HepG2 (cell line): ENCODE measurements around the gene WNT5A. TPM values are rescaled to one million over a fixed set of nuclear protein-coding genes. Genes with fewer than 3 reads are reported as not detected.

Source experiments
- ATAC-seq: fragments of 200-7000 bp; cut with Tn5 transposase; 3 replicates; pipeline ENCODE4 v1.9.1; 2020; ENCODE audit warnings: mild to moderate bottlenecking, moderate library complexity
- BruUV-seq: library from RNA; stranded (reverse); fragments of 400-500 nt; replicated peaks from 2 replicates; lab custom pipeline; 2021; lab: Mats Ljungman, UMichigan
- CTCF ChIA-PET: fragments of 300-600 bp; formaldehyde crosslinking; extraction: SDS; loops from one replicate; lab custom pipeline; 2021; ENCODE audit warnings: low total read pairs, inconsistent platforms, low intra/inter-chr PET ratio; lab: Yijun Ruan, JAX
- POLR2A ChIA-PET: fragments of 350-600 bp; sonication (Branson Sonifier 250); formaldehyde crosslinking; loops from one replicate; lab custom pipeline; 2020; ENCODE audit warnings: antibody characterized with exemption, inconsistent platforms; lab: Yijun Ruan, JAX
- DNase-seq: peaks from one replicate; pipeline ENCODE4 v3.0.0-alpha.2; 2015; ENCODE audit warnings: low spot score
- FAIRE-seq: peaks from 3 replicates; lab custom pipeline; 2011; peaks lifted over from hg19 to GRCh38; lab: Jason Lieb, UNC
- H2AFZ ChIP-seq: one replicate; pipeline ENCODE4 v1.6.1; 2011; ENCODE audit warnings: low read length, inconsistent platforms
- H3K27ac ChIP-seq: fragments of 300-600 bp; 3 replicates; pipeline ENCODE4 v1.8.0; 2011; ENCODE audit warnings: mixed run types, mild to moderate bottlenecking, mixed read lengths, low read length, inconsistent platforms; ENCODE audit not compliant: insufficient read depth; ENCODE audit errors: extremely low read length
- H3K27me3 ChIP-seq, 2 experiments: fragments of 200-600 bp in 1 of 2; 2 replicates in 1 of 2; 3 replicates in 1 of 2; pipeline versions ENCODE4 v1.6.0 to v1.8.0; 2011; ENCODE audit warnings: low read length in 2 of 2, mild to moderate bottlenecking in 2 of 2, moderate library complexity in 2 of 2, inconsistent platforms in 1 of 2; ENCODE audit not compliant: insufficient read depth in 2 of 2, control insufficient read depth in 1 of 2
- H3K36me3 ChIP-seq, 2 experiments: fragments of 200-600 bp in 1 of 2; replicated peaks in 1 of 2; 2 replicates in 1 of 2; 3 replicates in 1 of 2; pipeline versions ENCODE4 v1.5.1 to v1.8.0; 2011; ENCODE audit warnings: low read length in 2 of 2, inconsistent platforms in 1 of 2; ENCODE audit not compliant: insufficient read depth in 2 of 2, control insufficient read depth in 1 of 2
- H3K4me1 ChIP-seq: 2 replicates; pipeline ENCODE4 v1.5.1; 2012; ENCODE audit warnings: low read length, inconsistent platforms; ENCODE audit not compliant: insufficient read depth
- H3K4me2 ChIP-seq: 2 replicates; pipeline ENCODE4 v1.6.0; 2011; ENCODE audit warnings: low read depth, low read length, inconsistent platforms
- H3K4me3 ChIP-seq, 3 experiments: fragments of 200-600 bp in 1 of 3; sonication (generic), shearing (Covaris generic) in 1 of 3; replicated peaks in 1 of 3; 2 replicates each; pipeline ENCODE4 v1.5.1; 2011 to 2016; ENCODE audit warnings: low read length in 3 of 3, inconsistent platforms in 2 of 3, low read depth in 2 of 3, mild to moderate bottlenecking in 2 of 3, control low read depth in 1 of 3, mixed read lengths in 1 of 3; ENCODE audit not compliant: insufficient read depth in 1 of 3
- H3K79me2 ChIP-seq: one replicate; pipeline ENCODE4 v1.6.1; 2011; ENCODE audit warnings: low read length, inconsistent platforms; ENCODE audit not compliant: insufficient read depth
- H3K9ac ChIP-seq: 2 replicates; pipeline ENCODE4 v1.6.0; 2011; ENCODE audit warnings: mild to moderate bottlenecking, low read depth, low read length, inconsistent platforms; ENCODE audit not compliant: insufficient read depth
- H3K9me3 ChIP-seq: 2 replicates; pipeline ENCODE4 v1.5.1; 2012; ENCODE audit warnings: mild to moderate bottlenecking, low read length
- H4K20me1 ChIP-seq: 2 replicates; pipeline ENCODE4 v1.6.0; 2011; ENCODE audit warnings: inconsistent platforms, mild to moderate bottlenecking, low read length, moderate library complexity; ENCODE audit not compliant: insufficient read depth
- ASH2L ChIP-seq: fragments of 300-600, 200-600 bp; sonication (generic); IDR thresholded peaks from 2 replicates; pipeline ENCODE4 v1.7.0; 2017; ENCODE audit warnings: low read depth, mild to moderate bottlenecking, moderate library complexity, mixed read lengths, low read length; ENCODE audit not compliant: insufficient read length
- JARID2 ChIP-seq: sonication (generic); formaldehyde crosslinking; IDR thresholded peaks from 2 replicates; pipeline ENCODE4 v1.8.1; 2023; ENCODE audit warnings: missing genetic modification reagents, inconsistent platforms; ENCODE audit not compliant: insufficient replicate concordance
- POLR2G ChIP-seq: fragments of 200-400 bp; formaldehyde crosslinking; IDR thresholded peaks from 2 replicates; pipeline ENCODE4 v1.6.1; 2018; ENCODE audit warnings: mild to moderate bottlenecking, low read depth, low read length, moderate library complexity
- SALL1 ChIP-seq: sonication (generic); formaldehyde crosslinking; IDR thresholded peaks from 2 replicates; pipeline ENCODE4 v1.8.0; 2022; ENCODE audit warnings: mild to moderate bottlenecking, missing genetic modification reagents
- SAP130 ChIP-seq: IDR thresholded peaks from 2 replicates; pipeline ENCODE4 v1.6.1; 2016; ENCODE audit warnings: low read depth
- TCF7L2 ChIP-seq: IDR thresholded peaks from 2 replicates; pipeline ENCODE4 v1.6.1; 2011; ENCODE audit warnings: mild to moderate bottlenecking, low read depth, low read length, moderate library complexity
- ZBTB21 ChIP-seq: sonication (generic); formaldehyde crosslinking; IDR thresholded peaks from 2 replicates; pipeline ENCODE4 v1.4.0; 2020; ENCODE audit warnings: missing genetic modification reagents
- ZFP41 ChIP-seq: sonication (generic); formaldehyde crosslinking; IDR thresholded peaks from 2 replicates; pipeline ENCODE4 v1.4.0; 2020; ENCODE audit warnings: mild to moderate bottlenecking, missing genetic modification reagents, borderline replicate concordance
- ZFP62 ChIP-seq: sonication (generic); formaldehyde crosslinking; IDR thresholded peaks from 2 replicates; pipeline ENCODE4 v1.4.0; 2020; ENCODE audit warnings: missing genetic modification reagents
- ZNF232 ChIP-seq: sonication (generic); formaldehyde crosslinking; IDR thresholded peaks from 2 replicates; pipeline ENCODE4 v1.4.0; 2020; ENCODE audit warnings: missing genetic modification reagents, borderline replicate concordance
- ZNF234 ChIP-seq: sonication (generic); formaldehyde crosslinking; conservative IDR thresholded peaks from 2 replicates; pipeline ENCODE4 v1.5.1; 2020; ENCODE audit warnings: mild to moderate bottlenecking, missing genetic modification reagents
- ZNF282 ChIP-seq: fragments of 450-650 bp; IDR thresholded peaks from 2 replicates; pipeline ENCODE4 v1.6.1; 2018; ENCODE audit not compliant: partially characterized antibody
- ZNF709 ChIP-seq: sonication (generic); formaldehyde crosslinking; IDR thresholded peaks from 2 replicates; pipeline ENCODE4 v1.5.0; 2020; ENCODE audit warnings: mild to moderate bottlenecking, missing genetic modification reagents
- WGBS: methylation state at CpG from one replicate; pipeline ENCODE4 v1.1.6; 2017; ENCODE audit warnings: low lambda C conversion rate; 5-methylcytosine and 5-hydroxymethylcytosine counted together
- in situ Hi-C: cut with HindIII; loops from 2 replicates; pipeline ENCODE4 v1.10.0; 2017; ENCODE audit warnings: low pct_unique_long_range_greater_than_20kb; ENCODE audit not compliant: extremely low pct_ligation_motif_present
- intact Hi-C: fragments of 100-400 bp; cut with micrococcal nuclease; formaldehyde crosslinking; loops from one replicate; pipeline ENCODE4 v1.10.0; 2022; ENCODE audit not compliant: unreplicated experiment
- polyA plus RNA-seq, 8 experiments: library from polyadenylated mRNA; depleted of rRNA in 3 of 8; stranded (reverse) in 7 of 8; unstranded in 1 of 8; fragments of >200 nt; fragmentation: Illumina TruSeq in 4 of 8; extraction: Trizol in 4 of 8; gene quantifications; 2 replicates each; pipeline versions ENCODE4 v1.2.1 to v1.2.3, GENCODE V29; 2011 to 2016; ENCODE audit warnings: low read depth in 4 of 8, missing spikeins in 1 of 8, mixed read lengths in 1 of 8; ENCODE audit not compliant: insufficient read depth in 1 of 8
- total RNA-seq, 5 experiments: library from RNA; depleted of rRNA; stranded (reverse); fragments of >200 nt; fragmentation: Illumina TruSeq; extraction: Trizol; gene quantifications; 2 replicates each; pipeline ENCODE4 v1.2.3, GENCODE V29; 2016; ENCODE audit warnings: low read depth in 1 of 5
- TF ChIP-seq, protein P1 (sequence below), 2 experiments: IDR thresholded peaks; 2 replicates each; pipeline ENCODE4 v1.6.1; 2011 to 2012; ENCODE audit warnings: low read length in 2 of 2, borderline replicate concordance in 1 of 2, low read depth in 1 of 2, mild to moderate bottlenecking in 1 of 2, moderate library complexity in 1 of 2
- TF ChIP-seq, protein P2 (sequence below): sonication (generic); formaldehyde crosslinking; IDR thresholded peaks from 2 replicates; pipeline ENCODE4 v1.8.1; 2023; ENCODE audit warnings: missing genetic modification reagents, mild to moderate bottlenecking, borderline replicate concordance
- TF ChIP-seq, protein P3 (sequence below): sonication (generic); formaldehyde crosslinking; IDR thresholded peaks from 2 replicates; pipeline ENCODE4 v1.4.0; 2020; ENCODE audit warnings: missing genetic modification reagents

Gene WNT5A
- total and polyA plus RNA-seq, 2 of the 13 experiments (the other 11 are each of a cell fraction or from before 2014, with no cell fraction given), result not detected

DNA sequence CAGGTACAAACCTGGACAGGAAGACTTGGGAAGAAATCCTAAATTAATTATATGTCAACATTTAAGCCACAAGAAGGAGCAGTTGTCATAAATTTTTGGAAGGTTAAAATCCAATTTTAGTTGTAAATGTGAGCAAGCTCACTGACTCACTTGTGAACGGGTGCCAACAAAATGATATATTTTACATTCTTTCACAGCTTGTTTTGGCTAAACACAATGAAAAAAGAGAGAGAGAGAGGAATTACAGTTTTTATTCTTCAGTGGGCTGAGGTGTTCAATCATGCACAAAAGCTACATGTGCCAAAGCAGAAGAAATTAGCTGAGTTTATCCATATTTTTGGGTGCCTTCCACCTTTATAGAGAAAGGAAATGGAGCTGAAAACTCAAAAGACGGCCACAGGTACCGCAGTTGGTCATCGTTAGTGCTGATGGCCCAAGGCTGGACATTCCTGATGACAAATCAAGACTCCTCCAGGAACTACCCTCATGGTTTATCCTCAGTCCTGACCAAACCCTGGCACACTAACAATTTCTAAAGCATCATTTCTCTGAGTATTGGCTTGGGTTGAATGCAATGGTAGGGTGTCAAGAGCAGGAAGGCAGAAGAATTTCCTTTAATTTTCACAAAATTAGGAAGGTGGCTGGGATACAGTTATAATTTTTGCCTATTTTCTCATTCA, 37.6 kb upstream of the WNT5A start (continued):
- TF ChIP-seq, protein P1, sequence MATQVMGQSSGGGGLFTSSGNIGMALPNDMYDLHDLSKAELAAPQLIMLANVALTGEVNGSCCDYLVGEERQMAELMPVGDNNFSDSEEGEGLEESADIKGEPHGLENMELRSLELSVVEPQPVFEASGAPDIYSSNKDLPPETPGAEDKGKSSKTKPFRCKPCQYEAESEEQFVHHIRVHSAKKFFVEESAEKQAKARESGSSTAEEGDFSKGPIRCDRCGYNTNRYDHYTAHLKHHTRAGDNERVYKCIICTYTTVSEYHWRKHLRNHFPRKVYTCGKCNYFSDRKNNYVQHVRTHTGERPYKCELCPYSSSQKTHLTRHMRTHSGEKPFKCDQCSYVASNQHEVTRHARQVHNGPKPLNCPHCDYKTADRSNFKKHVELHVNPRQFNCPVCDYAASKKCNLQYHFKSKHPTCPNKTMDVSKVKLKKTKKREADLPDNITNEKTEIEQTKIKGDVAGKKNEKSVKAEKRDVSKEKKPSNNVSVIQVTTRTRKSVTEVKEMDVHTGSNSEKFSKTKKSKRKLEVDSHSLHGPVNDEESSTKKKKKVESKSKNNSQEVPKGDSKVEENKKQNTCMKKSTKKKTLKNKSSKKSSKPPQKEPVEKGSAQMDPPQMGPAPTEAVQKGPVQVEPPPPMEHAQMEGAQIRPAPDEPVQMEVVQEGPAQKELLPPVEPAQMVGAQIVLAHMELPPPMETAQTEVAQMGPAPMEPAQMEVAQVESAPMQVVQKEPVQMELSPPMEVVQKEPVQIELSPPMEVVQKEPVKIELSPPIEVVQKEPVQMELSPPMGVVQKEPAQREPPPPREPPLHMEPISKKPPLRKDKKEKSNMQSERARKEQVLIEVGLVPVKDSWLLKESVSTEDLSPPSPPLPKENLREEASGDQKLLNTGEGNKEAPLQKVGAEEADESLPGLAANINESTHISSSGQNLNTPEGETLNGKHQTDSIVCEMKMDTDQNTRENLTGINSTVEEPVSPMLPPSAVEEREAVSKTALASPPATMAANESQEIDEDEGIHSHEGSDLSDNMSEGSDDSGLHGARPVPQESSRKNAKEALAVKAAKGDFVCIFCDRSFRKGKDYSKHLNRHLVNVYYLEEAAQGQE (IDR thresholded peaks at IDR 0.05; ENCODE audit: borderline replicate concordance in 1 of 2, low read depth in 1 of 2, low read length in 2 of 2), result no peak
- TF ChIP-seq, protein P2, sequence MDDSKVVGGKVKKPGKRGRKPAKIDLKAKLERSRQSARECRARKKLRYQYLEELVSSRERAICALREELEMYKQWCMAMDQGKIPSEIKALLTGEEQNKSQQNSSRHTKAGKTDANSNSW, result no peak
- TF ChIP-seq ASH2L (no peak), JARID2 (CRISPR knock-in tag) (no peak), ZNF709 (CRISPR knock-in tag) (no peak), POLR2G (no peak), TCF7L2 (no peak)

DNA sequence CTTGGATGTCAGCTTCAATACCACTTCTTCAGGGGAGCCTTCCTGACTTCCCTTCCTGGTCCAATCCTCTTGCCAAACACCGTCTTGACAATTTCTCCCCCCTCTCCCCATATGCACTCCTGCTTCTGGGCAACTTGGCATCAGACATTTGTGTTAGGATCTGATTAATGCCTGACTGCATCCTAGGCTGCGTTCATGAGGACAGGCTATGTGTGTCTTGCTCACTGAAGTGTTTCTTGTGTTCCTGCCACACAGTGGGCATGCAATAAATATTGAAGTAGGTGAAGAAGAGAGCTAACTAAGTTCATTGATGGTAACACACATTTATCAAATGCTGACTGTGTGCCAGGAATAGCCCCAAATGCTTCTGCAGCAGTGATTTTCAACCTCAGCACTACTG, 36.4 kb upstream of the WNT5A start:
- no peak for FAIRE-seq
- CTCF ChIA-PET, result no interaction called here
- intact Hi-C loops, result no loop called here

More for the DNA sequence above, 36.4 kb upstream of the WNT5A start:
- peaks cover 14% of the 10 kb centered on the region for H3K4me1 ChIP-seq
- no peaks in the 10 kb centered on the region for H3K9me3 ChIP-seq
- no peak overlapping the region for H3K9ac ChIP-seq
- H3K27me3 ChIP-seq, result no peaks in the 10 kb centered on the region
- DNase-seq (no peak), ATAC-seq (no peak)
- TF ChIP-seq ZBTB21 (CRISPR knock-in tag) (no peak), ZNF282 (no peak), SAP130 (CRISPR knock-in tag) (no peak), ZFP41 (CRISPR knock-in tag) (no peak), ZNF234 (CRISPR knock-in tag) (no peak), ZNF232 (CRISPR knock-in tag) (no peak), ZFP62 (CRISPR knock-in tag) (no peak), SALL1 (CRISPR knock-in tag) (no peak)
- TF ChIP-seq, protein P3, sequence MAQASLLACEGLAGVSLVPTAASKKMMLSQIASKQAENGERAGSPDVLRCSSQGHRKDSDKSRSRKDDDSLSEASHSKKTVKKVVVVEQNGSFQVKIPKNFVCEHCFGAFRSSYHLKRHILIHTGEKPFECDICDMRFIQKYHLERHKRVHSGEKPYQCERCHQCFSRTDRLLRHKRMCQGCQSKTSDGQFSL (CRISPR knock-in tag), result no peak
- WGBS, result 43% methylated on average over 2 of the region's 2 CpGs
- H3K27ac ChIP-seq, result no peak overlapping the region
- H3K79me2 ChIP-seq, result no peaks in the 10 kb centered on the region
- POLR2A ChIA-PET, result no interaction called here
- H3K4me2 ChIP-seq, result no peak overlapping the region
- H4K20me1 ChIP-seq, result no peaks in the 10 kb centered on the region
- no TSS peak for BruUV-seq
- H2AFZ ChIP-seq, result no peak overlapping the region
- in situ Hi-C loops, result no loop called here
- H3K36me3 ChIP-seq, result no peaks in the 10 kb centered on the region
- H3K4me3 ChIP-seq, result no peak overlapping the region
